C4-2B (cell line): ENCODE measurements around the gene ADAMTS9.

ENCODE experiments used
- ZFX ChIP-seq: fragments of 450-650 bp; IDR thresholded peaks from 2 replicates; pipeline ENCODE4 v1.6.1; 2017
- TF ChIP-seq, protein P1 (sequence below): fragments of 450-650 bp; conservative IDR thresholded peaks from 2 replicates; pipeline ENCODE4 v1.5.1; 2017; ENCODE audit warnings: mild to moderate bottlenecking

DNA sequence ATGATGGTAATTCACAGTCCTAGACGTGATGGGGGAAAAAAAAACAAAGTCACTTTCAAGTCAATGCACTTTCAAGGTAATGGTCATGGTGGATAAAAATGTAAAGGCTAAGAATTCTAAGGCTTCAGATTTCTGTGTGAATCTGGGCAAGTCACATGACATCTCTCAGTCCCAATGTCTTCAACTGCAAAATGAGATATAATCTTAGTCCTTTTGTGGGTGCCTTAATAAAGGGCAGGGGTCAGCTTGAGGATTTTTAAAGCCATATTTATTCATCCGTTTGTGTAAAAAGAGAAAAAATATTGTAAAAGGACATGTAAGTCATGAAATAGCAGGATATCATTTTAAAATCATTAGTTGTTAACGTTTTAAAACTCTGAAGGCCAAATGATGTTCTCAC lies 83.5 kb downstream of the ADAMTS9 start:
- TF ChIP-seq, protein P1, sequence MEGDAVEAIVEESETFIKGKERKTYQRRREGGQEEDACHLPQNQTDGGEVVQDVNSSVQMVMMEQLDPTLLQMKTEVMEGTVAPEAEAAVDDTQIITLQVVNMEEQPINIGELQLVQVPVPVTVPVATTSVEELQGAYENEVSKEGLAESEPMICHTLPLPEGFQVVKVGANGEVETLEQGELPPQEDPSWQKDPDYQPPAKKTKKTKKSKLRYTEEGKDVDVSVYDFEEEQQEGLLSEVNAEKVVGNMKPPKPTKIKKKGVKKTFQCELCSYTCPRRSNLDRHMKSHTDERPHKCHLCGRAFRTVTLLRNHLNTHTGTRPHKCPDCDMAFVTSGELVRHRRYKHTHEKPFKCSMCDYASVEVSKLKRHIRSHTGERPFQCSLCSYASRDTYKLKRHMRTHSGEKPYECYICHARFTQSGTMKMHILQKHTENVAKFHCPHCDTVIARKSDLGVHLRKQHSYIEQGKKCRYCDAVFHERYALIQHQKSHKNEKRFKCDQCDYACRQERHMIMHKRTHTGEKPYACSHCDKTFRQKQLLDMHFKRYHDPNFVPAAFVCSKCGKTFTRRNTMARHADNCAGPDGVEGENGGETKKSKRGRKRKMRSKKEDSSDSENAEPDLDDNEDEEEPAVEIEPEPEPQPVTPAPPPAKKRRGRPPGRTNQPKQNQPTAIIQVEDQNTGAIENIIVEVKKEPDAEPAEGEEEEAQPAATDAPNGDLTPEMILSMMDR: no peak
- TF ChIP-seq ZFX: no peak
